Muscle layer of colon (tissue), 2 donors: ENCODE data around the gene IGF1R.

Experiments
- H3K27ac ChIP-seq: one replicate; pipeline ENCODE4 v1.7.0; 2013; ENCODE audit warnings: low read depth, mild to moderate bottlenecking, low read length, moderate library complexity
- H3K27me3 ChIP-seq, 2 donors: one replicate each; pipeline ENCODE4 v1.7.0; 2013; ENCODE audit warnings: low read length in 2 of 2, mild to moderate bottlenecking in 2 of 2; ENCODE audit not compliant: insufficient read depth in 2 of 2, control insufficient read depth in 1 of 2
- H3K36me3 ChIP-seq: one replicate; pipeline ENCODE4 v1.7.0; 2013; ENCODE audit warnings: mild to moderate bottlenecking, low read length; ENCODE audit not compliant: insufficient read depth
- H3K4me1 ChIP-seq: one replicate; pipeline ENCODE4 v1.7.0; 2013; ENCODE audit warnings: mild to moderate bottlenecking, low read length; ENCODE audit not compliant: insufficient read depth
- H3K4me3 ChIP-seq, 2 donors: one replicate each; pipeline ENCODE4 v1.7.0; 2013; ENCODE audit warnings: low read length in 2 of 2, low read depth in 1 of 2, mild to moderate bottlenecking in 1 of 2, moderate library complexity in 1 of 2
- H3K9ac ChIP-seq: one replicate; pipeline ENCODE4 v1.7.0; 2013; ENCODE audit warnings: low read length
- H3K9me3 ChIP-seq: one replicate; pipeline ENCODE4 v1.7.0; 2013; ENCODE audit warnings: mild to moderate bottlenecking, low read length
- donor health status: abdominal sarcoma.
- donor health status: Adenocarcinoma of cecum.

IGF1R gene

GRCh38 chr15:98677345-98678059 is 29.2 kb downstream of the IGF1R start:
- Histone ChIP-seq H3K36me3 (no peaks in the 10 kb centered on the region), H3K9me3 (no peaks in the 10 kb centered on the region), H3K27ac (no peak overlapping the region), H3K27me3 (no peaks in the 10 kb centered on the region), H3K4me3 (no peak overlapping the region), H3K9ac (no peak overlapping the region), H3K4me1 (peaks cover 31% of the 10 kb centered on the region)

GRCh38 chr15:98678484-98678883 is 30.1 kb downstream of the IGF1R start:
- Histone ChIP-seq H3K9ac (no peak overlapping the region), H3K36me3 (no peaks in the 10 kb centered on the region), H3K4me1 (peaks cover 37% of the 10 kb centered on the region), H3K4me3 (no peak overlapping the region), H3K27ac (no peak overlapping the region), H3K27me3 (no peaks in the 10 kb centered on the region), H3K9me3 (no peaks in the 10 kb centered on the region)

- H3K9me3 ChIP-seq, result no peaks in the 10 kb centered on the region
- H3K36me3 ChIP-seq, result no peaks in the 10 kb centered on the region
- H3K9ac ChIP-seq, result no peak overlapping the region
- H3K4me3 ChIP-seq, result no peak overlapping the region
- H3K27me3 ChIP-seq, result no peaks in the 10 kb centered on the region
- H3K4me1 ChIP-seq, result peaks cover 52% of the 10 kb centered on the region
- H3K27ac ChIP-seq, result no peak overlapping the region
These were observed 32.7 kb downstream of the IGF1R start for GRCh38 chr15:98681061-98681460.

- H3K36me3 ChIP-seq, result no peaks in the 10 kb centered on the region
- H3K4me1 ChIP-seq, result peaks cover 61% of the 10 kb centered on the region
- peak overlapping the region in 1 of 2 donors; percentile 2 for H3K4me3 ChIP-seq
- H3K9ac ChIP-seq, result peak overlapping the region; percentile 5
- H3K27ac ChIP-seq, result peak overlapping the region; percentile 78
- H3K9me3 ChIP-seq, result no peaks in the 10 kb centered on the region
- H3K27me3 ChIP-seq, result no peaks in the 10 kb centered on the region
These were observed 34.8 kb downstream of the IGF1R start for GRCh38 chr15:98682992-98683701.

GRCh38 chr15:98683831-98684230 is 35.5 kb downstream of the IGF1R start:
- Histone ChIP-seq H3K27me3 (no peaks in the 10 kb centered on the region), H3K9ac (no peak overlapping the region), H3K4me3 (peak overlapping the region in 1 of 2 donors; percentile 2), H3K9me3 (no peaks in the 10 kb centered on the region), H3K27ac (peak overlapping the region; percentile 78), H3K4me1 (peaks cover 61% of the 10 kb centered on the region), H3K36me3 (no peaks in the 10 kb centered on the region)

- Histone ChIP-seq H3K36me3 (no peaks in the 10 kb centered on the region), H3K9ac (no peak overlapping the region), H3K4me1 (peaks cover 66% of the 10 kb centered on the region), H3K9me3 (no peaks in the 10 kb centered on the region), H3K27ac (peak overlapping the region; percentile 51), H3K27me3 (no peaks in the 10 kb centered on the region), H3K4me3 (no peak overlapping the region)
These were observed 36.1 kb downstream of the IGF1R start for GRCh38 chr15:98684436-98684835.

GRCh38 chr15:98684995-98685525 is 36.7 kb downstream of the IGF1R start:
- Histone ChIP-seq H3K27me3 (no peaks in the 10 kb centered on the region), H3K36me3 (no peaks in the 10 kb centered on the region), H3K9me3 (no peaks in the 10 kb centered on the region), H3K27ac (peak overlapping the region; percentile 21), H3K9ac (no peak overlapping the region), H3K4me1 (peaks cover 73% of the 10 kb centered on the region), H3K4me3 (no peak overlapping the region)

- Histone ChIP-seq H3K27ac (no peak overlapping the region), H3K4me1 (peaks cover 76% of the 10 kb centered on the region), H3K36me3 (no peaks in the 10 kb centered on the region), H3K9me3 (no peaks in the 10 kb centered on the region), H3K4me3 (no peak overlapping the region), H3K27me3 (no peaks in the 10 kb centered on the region), H3K9ac (no peak overlapping the region)
These were observed 38.6 kb downstream of the IGF1R start for GRCh38 chr15:98686983-98687382.

GRCh38 chr15:98689431-98689861 is 41.1 kb downstream of the IGF1R start:
- no peak overlapping the region for H3K9ac ChIP-seq
- peaks cover 75% of the 10 kb centered on the region for H3K4me1 ChIP-seq
- H3K27me3 ChIP-seq, result no peaks in the 10 kb centered on the region
- no peaks in the 10 kb centered on the region for H3K9me3 ChIP-seq
- no peak overlapping the region for H3K4me3 ChIP-seq
- no peaks in the 10 kb centered on the region for H3K36me3 ChIP-seq
- H3K27ac ChIP-seq, result no peak overlapping the region

GRCh38 chr15:98690272-98690950 is 42.1 kb downstream of the IGF1R start:
- H3K9me3 ChIP-seq, result no peaks in the 10 kb centered on the region
- peaks cover 75% of the 10 kb centered on the region for H3K4me1 ChIP-seq
- no peak overlapping the region for H3K9ac ChIP-seq
- H3K4me3 ChIP-seq, result no peak overlapping the region
- no peak overlapping the region for H3K27ac ChIP-seq
- no peaks in the 10 kb centered on the region for H3K27me3 ChIP-seq
- H3K36me3 ChIP-seq, result no peaks in the 10 kb centered on the region

- Histone ChIP-seq H3K9me3 (no peaks in the 10 kb centered on the region), H3K4me3 (no peak overlapping the region), H3K4me1 (peaks cover 81% of the 10 kb centered on the region), H3K27ac (no peak overlapping the region), H3K27me3 (no peaks in the 10 kb centered on the region), H3K9ac (no peak overlapping the region), H3K36me3 (no peaks in the 10 kb centered on the region)
These were observed 43.9 kb downstream of the IGF1R start for GRCh38 chr15:98692213-98692612.
